Transverse colon (tissue), 4 donors: ENCODE results near the gene OAF. TPM values are rescaled to one million over a fixed set of nuclear protein-coding genes. Genes with fewer than 3 reads are reported as not detected.
"Not testable (repeated sequence)": the region's sequence is repeated elsewhere in the genome, so short reads cannot be mapped to it uniquely, and the experiment has no call there.

ENCODE experiments used
- DNase-seq: peaks from one replicate; pipeline ENCODE4 v3.0.0-alpha.2; 2019
- H3K27ac ChIP-seq, 4 donors: fragments of 200-600 bp; sonication (generic); 2 replicates each; pipeline ENCODE4 v1.5.1; 2016 to 2018; ENCODE audit warnings: inconsistent platforms in 4 of 4
- H3K27me3 ChIP-seq: fragments of 200-600 bp; sonication (generic); 2 replicates; pipeline ENCODE4 v1.5.1; 2017; ENCODE audit warnings: inconsistent platforms
- H3K36me3 ChIP-seq, 4 donors: fragments of 200-600 bp; sonication (generic); 2 replicates each; pipeline ENCODE4 v1.5.1; 2017 to 2019; ENCODE audit warnings: inconsistent platforms in 4 of 4
- H3K4me1 ChIP-seq, 4 donors: fragments of 200-600 bp; sonication (generic); 2 replicates each; pipeline ENCODE4 v1.5.1; 2017 to 2020; ENCODE audit warnings: inconsistent platforms in 4 of 4
- H3K4me3 ChIP-seq, 4 donors: fragments of 200-600 bp; sonication (generic); 1 replicate in 1 of 4; 2 replicates in 3 of 4; pipeline versions ENCODE4 v1.5.1 to v1.6.1; 2017 to 2019; ENCODE audit warnings: inconsistent platforms in 4 of 4
- H3K9me3 ChIP-seq, 2 donors: fragments of 200-600 bp; sonication (generic); 2 replicates each; pipeline ENCODE4 v1.5.1; 2017 to 2019; ENCODE audit warnings: inconsistent platforms in 2 of 2
- CTCF ChIP-seq, 5 experiments: fragments of 200-600 bp in 3 of 5; fragments of 450-650 bp in 2 of 5; sonication (generic) in 3 of 5; IDR thresholded peaks; 1 replicate in 2 of 5; 2 replicates in 3 of 5; pipeline ENCODE4 v1.5.1; 2016 to 2017; ENCODE audit warnings: antibody characterized with exemption in 5 of 5, inconsistent platforms in 3 of 5, mild to moderate bottlenecking in 2 of 5, moderate library complexity in 1 of 5
- EP300 ChIP-seq: sonication (generic); formaldehyde crosslinking; IDR thresholded peaks from one replicate; pipeline ENCODE4 v1.6.1; 2017; ENCODE audit warnings: antibody characterized with exemption, low read depth
- POLR2A ChIP-seq: fragments of 450-650 bp; IDR thresholded peaks from one replicate; pipeline ENCODE4 v1.6.1; 2016; ENCODE audit warnings: antibody characterized with exemption, mild to moderate bottlenecking, moderate library complexity
- POLR2AphosphoS5 ChIP-seq, 3 donors: sonication (generic); formaldehyde crosslinking; IDR thresholded peaks; one replicate each; pipeline ENCODE4 v1.6.1; 2016; ENCODE audit warnings: antibody characterized with exemption in 3 of 3
- WGBS, 2 donors: methylation state at CpG; one replicate each; pipeline ENCODE4 v1.1.5; 2018; ENCODE audit warnings: low coverage in 1 of 2; 5-methylcytosine and 5-hydroxymethylcytosine counted together
- in situ Hi-C, 4 donors: fragments of 200-750 bp; cut with MboI; loops; one replicate each; pipeline versions ENCODE4 v1.15.0 to v1.15.1; 2017; ENCODE audit warnings: low sequenced_read_pairs in 3 of 4, low pct_ligation_motif_present in 1 of 4, low pct_unique_long_range_greater_than_20kb in 1 of 4
- intact Hi-C: fragments of 100-400 bp; cut with DNase I; formaldehyde crosslinking; loops from one replicate; pipeline ENCODE4 v1.15.1; 2023; ENCODE audit warnings: low total_unique reads
- total RNA-seq, 4 donors: library from RNA; depleted of rRNA; stranded (reverse); fragments of >200 nt; gene quantifications; one replicate each; pipeline ENCODE4 v1.1.0, GENCODE V29; 2016

The OAF gene
- total RNA-seq, 4 donors from 2014 or later = 78.8 to 553 (median 287) TPM

GRCh38 chr11:120179057-120179672, 31.7 kb upstream of the OAF start:
- intact Hi-C loops (no loop called here), in situ Hi-C loops (loop anchor here in 3 of 4 donors (5.0 to 10.0 kb wide), 3 partner anchors 46 to 116 kb away; no protein-coding TSS in a partner anchor)
- H3K36me3 ChIP-seq = no peaks in the 10 kb centered on the region
- TF ChIP-seq EP300 (no peak), CTCF (IDR thresholded peaks at IDR 0.05) (no peak)
- DNase-seq = no peak
- H3K27me3 ChIP-seq = no peaks in the 10 kb centered on the region
- no peak overlapping the region for H3K4me3 ChIP-seq
- no peaks in the 10 kb centered on the region for H3K9me3 ChIP-seq
- H3K27ac ChIP-seq = no peak overlapping the region
- 62 to 79% methylated on average over 6 to 10 of the region's 10 CpGs for WGBS, 2 donors
- H3K4me1 ChIP-seq = peaks cover 9 to 26% (median 16%) of the 10 kb centered on the region in 4 donors

GRCh38 chr11:120180063-120180462, 30.8 kb upstream of the OAF start:
- H3K27ac ChIP-seq, H3K36me3 ChIP-seq, H3K9me3 ChIP-seq, H3K27me3 ChIP-seq, in situ Hi-C loops, intact Hi-C loops, H3K4me3 ChIP-seq, DNase-seq: not testable (repeated sequence)
- peaks cover 17 to 35% (median 24%) of the 10 kb centered on the region in 4 donors for H3K4me1 ChIP-seq
- WGBS, 2 donors = 90 to 92% methylated on average over 6 of the region's 6 CpGs

- H3K27me3 ChIP-seq = no peaks in the 10 kb centered on the region
- no peak for DNase-seq
- no peak overlapping the region for H3K4me3 ChIP-seq
- in situ Hi-C loops (no loop called here), intact Hi-C loops (no loop called here)
- peak in 1 of 5 experiments; percentile 8 for TF ChIP-seq CTCF (IDR thresholded peaks at IDR 0.05)
- no peak for TF ChIP-seq POLR2A
- no peaks in the 10 kb centered on the region for H3K9me3 ChIP-seq
- H3K27ac ChIP-seq = peak overlapping the region in 1 of 4 donors; percentile 26
- 76% methylated on average over 11 of the region's 11 CpGs; no CpG with 5 or more reads in 1 of the 2 donors for WGBS, 2 donors
- H3K4me1 ChIP-seq = peaks cover 18 to 41% (median 27%) of the 10 kb centered on the region in 4 donors
- H3K36me3 ChIP-seq = no peaks in the 10 kb centered on the region
Observed at GRCh38 chr11:120180551-120181232, 30.1 kb upstream of the OAF start.

- no peak overlapping the region for H3K27ac ChIP-seq
- WGBS, 2 donors = 90% methylated on average over 10 of the region's 10 CpGs; no CpG with 5 or more reads in 1 of the 2 donors
- intact Hi-C loops = no loop called here
Observed at GRCh38 chr11:120181376-120181975, 29.4 kb upstream of the OAF start.

GRCh38 chr11:120182372-120182771, 28.5 kb upstream of the OAF start:
- intact Hi-C loops = no loop called here
- in situ Hi-C loops = no loop called here
- no peak for DNase-seq
- Histone ChIP-seq H3K36me3 (no peaks in the 10 kb centered on the region), H3K9me3 (no peaks in the 10 kb centered on the region), H3K4me1 (peaks cover 35 to 58% (median 44%) of the 10 kb centered on the region in 4 donors), H3K27ac (peak overlapping the region in 3 of 4 donors; percentile 91 to 92 (median 91)), H3K27me3 (no peaks in the 10 kb centered on the region), H3K4me3 (no peak overlapping the region)
- no peak for TF ChIP-seq CTCF (IDR thresholded peaks at IDR 0.05)
- TF ChIP-seq POLR2A = no peak
- no peak for TF ChIP-seq POLR2AphosphoS5 (IDR thresholded peaks at IDR 0.05)
- no peak for TF ChIP-seq EP300
- WGBS, 2 donors = 0 to 48% methylated on average over 1 to 7 of the region's 7 CpGs

More at GRCh38 chr11:120181376-120181975, 29.4 kb upstream of the OAF start:
- Histone ChIP-seq H3K4me1 (peaks cover 26 to 49% (median 35%) of the 10 kb centered on the region in 4 donors), H3K36me3 (no peaks in the 10 kb centered on the region), H3K4me3 (no peak overlapping the region), H3K9me3 (no peaks in the 10 kb centered on the region), H3K27me3 (no peaks in the 10 kb centered on the region)
- TF ChIP-seq POLR2AphosphoS5 (IDR thresholded peaks at IDR 0.05) = no peak
- TF ChIP-seq POLR2A = no peak
- no peak for DNase-seq
- in situ Hi-C loops = no loop called here
